HG03520 (cell line): ENCODE measurements around the gene BBS7.

ENCODE experiments used
- ATAC-seq: cut with Tn5 transposase; IDR thresholded peaks from one replicate; pipeline ENCODE4 v1.9.1; 2021; ENCODE audit warnings: mild to moderate bottlenecking, moderate library complexity; ENCODE audit not compliant: unreplicated experiment

The BBS7 gene

GRCh38 chr4:121869841-121870822, at the start of gene BBS7:
BBS7 (minus strand) TSS chr4:121870474; CDS start chr4:121870313, 161 bp downstream.
- peak; percentile 98 for ATAC-seq

GRCh38 chr4:121913667-121914066, 43.4 kb upstream of the BBS7 start:
- no peak for ATAC-seq

GRCh38 chr4:121908346-121908745, 38.1 kb upstream of the BBS7 start:
- no peak for ATAC-seq

GRCh38 chr4:121900132-121900983, 30.1 kb upstream of the BBS7 start:
- ATAC-seq = peak; percentile 92

- ATAC-seq = no peak
These were observed 27.9 kb upstream of the BBS7 start for GRCh38 chr4:121898150-121898549.

- ATAC-seq = no peak
These were observed 17.9 kb upstream of the BBS7 start for GRCh38 chr4:121888134-121888533.

- ATAC-seq = no peak
These were observed 14.8 kb upstream of the BBS7 start for GRCh38 chr4:121885115-121885514.

GRCh38 chr4:121881158-121881557, 10.9 kb upstream of the BBS7 start:
- ATAC-seq = no peak

GRCh38 chr4:121879135-121879534, 8.9 kb upstream of the BBS7 start:
- no peak for ATAC-seq

- no peak for ATAC-seq
These were observed 6.9 kb upstream of the BBS7 start for GRCh38 chr4:121877041-121877773.

GRCh38 chr4:121876070-121876469, 5.8 kb upstream of the BBS7 start:
- ATAC-seq = no peak

- no peak for ATAC-seq
These were observed 5.4 kb upstream of the BBS7 start for GRCh38 chr4:121875652-121876051.

GRCh38 chr4:121873604-121874003, 3.3 kb upstream of the BBS7 start:
- ATAC-seq = no peak

GRCh38 chr4:121863799-121864198, 6.5 kb downstream of the BBS7 start:
- no peak for ATAC-seq

- no peak for ATAC-seq
These were observed 8.8 kb downstream of the BBS7 start for GRCh38 chr4:121861426-121861825.

- no peak for ATAC-seq
These were observed 10.2 kb downstream of the BBS7 start for GRCh38 chr4:121860121-121860520.

GRCh38 chr4:121851354-121851753, 18.9 kb downstream of the BBS7 start:
- no peak for ATAC-seq

GRCh38 chr4:121846662-121847061, 23.6 kb downstream of the BBS7 start:
- ATAC-seq = no peak

GRCh38 chr4:121842862-121843261, 27.4 kb downstream of the BBS7 start:
- ATAC-seq = no peak

- no peak for ATAC-seq
These were observed 32.1 kb downstream of the BBS7 start for GRCh38 chr4:121838136-121838535.

- ATAC-seq = no peak
These were observed 40.8 kb downstream of the BBS7 start for GRCh38 chr4:121829511-121829910.
